ENCODE measurements around the gene NAT16. TPM values are rescaled to one million over a fixed set of nuclear protein-coding genes. Genes with fewer than 3 reads are reported as not detected.

NAT16 gene
- total and polyA plus RNA-seq, 9 of the 15 experiments (the other 6 are each of a cell fraction or from before 2014, with no cell fraction given): 0.04 TPM; not detected in 8

DNA sequence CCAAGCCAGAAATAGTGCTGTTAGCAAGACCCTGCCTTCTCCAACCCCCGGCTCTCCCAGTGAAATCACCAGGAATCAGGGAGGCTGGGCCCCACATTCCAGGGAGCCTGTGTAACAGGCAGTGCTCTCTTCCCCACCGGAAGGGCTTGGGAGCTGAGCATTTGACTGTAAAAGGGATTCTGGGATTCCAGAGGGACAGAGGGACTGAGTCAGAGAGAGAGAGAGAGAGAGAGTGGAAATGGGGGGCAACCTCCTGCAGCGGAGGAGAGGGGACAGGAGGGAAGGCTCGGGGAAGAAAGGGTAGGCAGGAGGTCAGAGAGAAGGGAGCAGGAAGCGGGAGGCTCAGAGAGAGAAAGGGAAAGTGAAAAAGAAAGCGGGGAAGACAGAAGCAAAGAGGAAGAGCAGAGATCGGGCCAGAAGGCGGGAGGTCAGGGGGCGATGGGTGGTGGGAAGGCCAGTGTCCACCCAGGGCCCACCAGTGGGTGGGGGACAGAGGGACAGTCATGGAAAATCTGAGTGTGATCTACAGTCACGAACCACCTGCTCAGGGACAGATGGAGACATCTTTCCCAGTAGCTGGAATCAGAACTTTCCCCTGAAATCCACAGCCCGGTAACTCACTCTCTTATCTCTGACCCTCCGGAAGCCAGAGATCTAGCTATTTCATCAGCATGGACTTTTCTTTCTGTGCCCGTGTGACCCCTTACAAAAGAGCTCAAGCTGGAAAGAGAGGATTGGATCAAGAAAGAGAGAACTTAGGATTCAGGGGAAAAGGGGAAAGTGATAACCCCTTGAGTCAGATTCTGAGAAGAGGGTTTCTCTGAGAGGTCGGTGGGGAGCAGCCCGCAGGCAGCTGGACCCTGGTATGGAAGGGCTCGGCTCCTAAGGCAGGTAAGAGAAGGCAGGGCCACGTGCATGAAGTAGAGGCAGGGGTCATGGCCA is 57.8 kb downstream of the NAT16 start (continued):
- TF ChIP-seq SIN3A (IDR thresholded peaks at IDR 0.05; ENCODE audit: borderline replicate concordance in 2 of 2, control insufficient read depth in 1 of 2, low read depth in 2 of 2, low read length in 2 of 2) (no peak), RAD51 (IDR thresholded peaks at IDR 0.05; ENCODE audit: borderline replicate concordance, low read depth) (no peak), SREBF2 (CRISPR knock-in tag; IDR thresholded peaks at IDR 0.05) (no peak), TEAD4 (IDR thresholded peaks at IDR 0.05; ENCODE audit: low read length) (peak; percentile 47; the same call in 1 of the 2 replicates), TEAD4 (CRISPR knock-in tag; IDR thresholded peaks at IDR 0.05; ENCODE audit: borderline replicate concordance) (no peak), ETV6 (IDR thresholded peaks at IDR 0.05; ENCODE audit: borderline replicate concordance in 1 of 2, low read depth in 2 of 2, low read length in 1 of 2) (no peak), ETV6 (CRISPR knock-in tag; IDR thresholded peaks at IDR 0.05; ENCODE audit: borderline replicate concordance) (no peak), DACH1 (IDR thresholded peaks at IDR 0.05; ENCODE audit: partially characterized antibody) (no peak), KDM4B (IDR thresholded peaks at IDR 0.05; ENCODE audit: borderline replicate concordance in 2 of 2, low read depth in 1 of 2) (no peak), ZNF165 (CRISPR knock-in tag; IDR thresholded peaks at IDR 0.05; ENCODE audit: borderline replicate concordance) (no peak), STAT5B (CRISPR knock-in tag; IDR thresholded peaks at IDR 0.05) (no peak), MTA2 (IDR thresholded peaks at IDR 0.05; ENCODE audit: low read depth) (no peak), ZNF354B (CRISPR knock-in tag; IDR thresholded peaks at IDR 0.05) (peak; percentile 22; the same call in 1 of the 2 replicates), HCFC1 (IDR thresholded peaks at IDR 0.05; ENCODE audit: low read depth, low read length) (no peak), ELF1 (tag; IDR thresholded peaks at IDR 0.05) (peak; percentile 74), ZNF668 (CRISPR knock-in tag; IDR thresholded peaks at IDR 0.05) (no peak), ZNF717 (CRISPR knock-in tag; IDR thresholded peaks at IDR 0.05) (no peak), MEF2D (tag; conservative IDR thresholded peaks at IDR 0.05; ENCODE audit: low read depth) (peak; percentile 66; the same call in 1 of the 2 replicates), SMARCA5 (IDR thresholded peaks at IDR 0.05) (peak; percentile 33; the same call in 1 of the 2 replicates), NCOR1 (IDR thresholded peaks at IDR 0.05) (no peak)
- TF ChIP-seq, protein P1, sequence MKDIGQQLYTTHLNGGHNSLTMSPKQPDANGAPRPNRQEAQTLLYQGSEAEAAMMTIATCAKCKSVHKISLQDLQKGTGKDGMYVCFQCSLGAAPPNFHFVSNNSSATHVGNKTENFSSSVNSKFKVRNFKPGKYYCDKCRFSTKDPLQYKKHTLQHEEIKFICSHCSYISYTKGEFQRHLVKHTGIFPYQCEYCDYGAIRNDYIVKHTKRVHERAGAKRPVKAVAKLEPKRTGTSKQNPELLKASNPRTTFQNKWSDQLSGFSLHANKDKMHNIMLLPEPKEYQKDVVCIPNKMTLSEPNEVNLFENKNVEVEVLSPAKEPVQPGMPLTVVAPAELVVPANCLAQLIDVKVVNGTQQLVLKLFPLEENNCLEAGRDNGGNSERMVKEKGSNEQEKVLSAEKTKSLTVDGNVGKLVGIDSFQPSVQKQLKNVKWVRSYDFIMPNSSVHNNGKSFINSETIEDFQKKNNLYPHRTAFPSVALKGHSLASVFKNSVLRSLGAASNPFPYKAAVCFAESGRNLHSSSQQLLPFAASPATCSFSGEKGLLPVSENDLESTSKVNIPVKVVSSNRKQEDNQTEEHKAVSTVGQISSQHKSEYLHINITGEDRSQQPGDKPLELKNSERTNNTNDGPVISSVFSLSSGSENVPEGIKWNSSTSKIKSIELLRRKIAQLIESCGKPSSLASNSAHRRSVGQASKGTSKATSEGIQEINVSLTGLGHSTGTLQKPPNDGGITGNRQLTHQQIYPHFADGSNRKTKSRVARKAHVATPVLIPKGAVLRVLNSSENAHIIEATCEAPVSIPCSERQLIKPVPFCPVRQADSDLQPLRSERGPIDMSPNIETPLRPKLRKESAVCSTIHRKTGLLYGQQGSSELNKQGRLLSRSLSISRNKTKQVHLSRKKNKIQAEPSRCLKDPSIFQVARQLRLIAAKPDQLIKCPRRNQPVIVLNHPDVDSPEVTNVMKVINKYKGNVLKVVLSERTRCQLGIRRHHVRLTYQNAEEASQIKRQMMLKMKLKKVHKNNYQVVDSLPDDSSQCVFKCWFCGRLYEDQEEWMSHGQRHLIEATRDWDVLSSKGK (CRISPR knock-in tag; IDR thresholded peaks at IDR 0.05): no peak
- TF ChIP-seq, protein P2, sequence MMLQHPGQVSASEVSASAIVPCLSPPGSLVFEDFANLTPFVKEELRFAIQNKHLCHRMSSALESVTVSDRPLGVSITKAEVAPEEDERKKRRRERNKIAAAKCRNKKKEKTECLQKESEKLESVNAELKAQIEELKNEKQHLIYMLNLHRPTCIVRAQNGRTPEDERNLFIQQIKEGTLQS (IDR thresholded peaks at IDR 0.05): peak; percentile 85; the same call in 1 of the 2 replicates
- TF ChIP-seq, protein P2 (CRISPR knock-in tag; conservative IDR thresholded peaks at IDR 0.05): no peak
